Umbilical cord (tissue), 2 donors: ENCODE measurements around the gene UNC13C. TPM values are rescaled to one million over a fixed set of nuclear protein-coding genes. Genes with fewer than 3 reads are reported as not detected.
"Not testable (repeated sequence)": the region's sequence is repeated elsewhere in the genome, so short reads cannot be mapped to it uniquely, and the experiment has no call there.

Experiments used
- DNase-seq: peaks from one replicate; pipeline ENCODE4 v3.0.0-alpha.2; 2015; ENCODE audit warnings: low spot score
- total RNA-seq: library from RNA; depleted of rRNA; stranded (reverse); fragments of >200 nt; gene quantifications from one replicate; pipeline ENCODE4 v1.2.3, GENCODE V29; 2014; ENCODE audit warnings: low replicate concordance; ENCODE audit not compliant: insufficient read depth

Gene UNC13C
- total RNA-seq, 1 donor from 2014 or later, result 20.0 TPM

DNA sequence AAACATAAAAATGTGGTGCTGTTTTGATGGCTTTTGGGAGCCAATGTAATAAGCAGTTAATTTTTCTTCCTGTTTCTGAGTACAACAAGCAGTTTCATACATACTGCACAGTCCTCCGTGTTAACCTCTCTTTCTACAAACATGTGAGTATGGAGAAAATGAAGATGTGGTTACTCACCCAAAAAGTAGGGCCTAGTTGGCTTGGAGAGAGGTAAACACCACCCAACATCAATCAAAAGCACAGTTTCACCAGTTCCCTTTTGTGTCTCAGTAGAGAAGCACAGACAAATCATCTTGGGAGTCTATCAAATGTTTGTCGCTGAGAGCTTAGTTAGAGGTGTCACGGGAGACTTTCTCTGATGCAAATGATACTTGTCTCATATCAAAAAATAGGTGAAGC, 320.2 kb downstream of the UNC13C start:
- no peak for DNase-seq

DNA sequence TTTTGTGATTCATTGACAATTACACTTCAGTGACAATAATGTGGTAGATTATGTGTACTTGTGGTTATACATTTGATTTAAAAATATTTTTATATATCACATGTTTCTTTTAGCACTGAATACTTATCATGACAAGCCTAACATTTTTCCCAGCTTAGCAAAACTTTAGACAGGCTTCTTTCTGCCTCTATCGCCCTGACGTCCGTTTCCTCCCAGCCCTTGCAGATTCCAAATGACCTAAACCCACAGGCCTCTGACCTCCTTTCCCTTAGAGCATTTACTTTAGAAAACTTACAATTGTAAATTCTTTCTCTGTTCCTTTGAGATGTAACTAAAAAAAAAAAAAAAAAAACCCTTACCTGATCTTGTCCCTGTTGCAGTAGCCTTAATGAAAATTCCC, 326.1 kb downstream of the UNC13C start:
- DNase-seq, result peak; percentile 62

DNA sequence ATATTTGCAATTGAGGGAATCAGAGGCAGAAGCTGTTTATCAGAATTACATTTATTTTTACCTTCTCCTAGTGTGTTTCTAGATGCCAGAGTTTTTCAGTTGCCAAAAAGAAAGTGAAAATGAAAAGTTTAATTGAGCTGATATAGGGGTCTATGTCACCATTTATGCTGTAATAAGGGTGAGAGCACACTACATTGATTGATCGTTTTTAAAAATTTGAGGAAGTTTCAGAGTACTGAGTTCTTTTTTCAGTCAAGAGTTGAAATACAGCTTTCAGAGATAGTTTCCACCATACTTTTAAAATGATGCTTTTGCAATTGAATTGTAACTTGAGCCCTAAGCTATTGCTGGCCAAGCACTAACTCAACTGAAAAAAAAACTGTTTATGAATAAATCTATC, 326.9 kb downstream of the UNC13C start:
- DNase-seq, result no peak

DNA sequence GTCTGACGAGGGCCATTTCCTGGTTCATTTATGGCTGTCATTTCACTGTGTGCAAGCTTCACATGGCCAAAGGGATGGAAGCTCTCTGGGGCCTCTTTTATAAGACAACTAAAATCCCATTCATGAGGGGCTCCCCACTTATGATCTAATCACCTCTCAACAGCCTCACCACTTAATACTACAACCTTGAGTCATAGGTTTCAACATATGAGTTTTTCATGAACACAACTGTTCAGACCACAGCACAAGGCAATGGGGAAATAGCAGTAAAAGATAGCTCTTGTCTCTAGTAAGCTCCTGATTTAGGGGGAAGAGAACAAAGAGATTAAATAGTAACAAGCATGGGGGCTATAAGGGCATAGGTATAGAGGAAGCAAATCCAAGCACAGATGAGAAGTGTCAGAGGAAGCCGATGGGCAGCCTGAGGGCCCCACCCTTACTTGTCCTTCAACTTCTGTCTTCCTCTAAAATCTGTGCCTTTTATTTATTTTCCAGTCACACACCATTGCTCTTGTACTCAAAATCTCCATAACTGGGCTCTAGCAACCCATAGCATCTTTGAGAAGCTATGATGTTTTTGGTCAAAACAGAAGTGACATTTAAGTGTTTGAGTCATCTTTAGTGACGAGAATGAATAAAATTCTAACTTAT, 329.1 kb downstream of the UNC13C start:
- peak; percentile 11 for DNase-seq

DNA sequence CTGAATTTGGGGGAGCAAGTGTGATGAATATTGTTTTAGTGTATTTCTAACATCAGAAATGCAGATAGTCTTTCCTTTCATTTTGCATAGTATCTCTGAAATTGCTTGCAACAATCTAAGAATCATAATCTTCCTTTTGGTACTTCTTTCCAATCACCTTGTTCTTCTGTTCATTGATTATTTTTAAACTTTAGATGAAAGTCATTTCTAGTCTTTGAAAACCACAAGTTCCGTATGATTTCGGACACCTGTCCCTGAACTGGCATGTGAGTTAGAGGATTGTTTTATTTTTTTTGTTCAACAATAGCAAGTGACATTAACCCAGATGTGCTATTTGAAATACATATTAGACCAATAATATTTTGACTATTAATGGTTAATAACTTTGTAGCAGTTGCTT, 329.7 kb downstream of the UNC13C start:
- no peak for DNase-seq

DNA sequence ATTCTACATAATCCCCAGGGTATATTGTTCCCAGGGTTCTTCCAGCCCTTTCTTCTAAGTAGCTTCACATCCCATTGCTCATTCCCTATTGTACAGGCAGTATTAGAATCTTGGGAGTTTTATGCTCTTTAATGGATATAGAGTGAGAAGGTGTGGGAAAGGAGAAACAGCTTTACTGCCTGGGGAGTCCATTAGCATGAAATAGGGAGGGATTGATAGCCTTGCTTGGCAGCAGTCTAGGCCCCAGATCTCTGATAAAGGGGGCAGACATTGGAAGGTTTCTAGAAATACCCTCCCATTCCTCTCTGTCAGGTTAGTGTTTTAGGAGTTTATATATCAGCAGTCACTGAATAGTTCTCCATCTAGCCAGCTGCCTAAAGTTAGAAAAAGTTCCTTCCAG, 334.3 kb downstream of the UNC13C start:
- DNase-seq, result no peak

DNA sequence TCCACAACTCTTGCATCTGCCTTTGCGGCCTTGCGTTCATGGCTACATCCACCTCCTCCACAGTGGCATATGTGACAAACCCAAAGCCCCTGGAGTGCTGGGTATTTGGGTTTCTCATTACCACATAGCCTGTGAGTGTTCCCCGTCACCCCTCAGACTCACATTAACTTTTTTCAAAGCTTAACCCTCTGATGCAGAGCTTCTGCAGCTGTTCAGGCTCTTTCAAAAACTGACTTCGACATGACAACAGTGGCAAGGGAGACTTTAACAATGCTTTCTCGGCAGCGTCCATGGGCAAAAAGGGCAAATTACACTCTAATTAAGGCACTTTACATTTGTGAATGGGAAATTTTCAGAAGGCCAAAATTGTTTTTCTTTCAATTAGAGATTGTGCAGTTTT, 343.2 kb downstream of the UNC13C start:
- no peak for DNase-seq

DNA sequence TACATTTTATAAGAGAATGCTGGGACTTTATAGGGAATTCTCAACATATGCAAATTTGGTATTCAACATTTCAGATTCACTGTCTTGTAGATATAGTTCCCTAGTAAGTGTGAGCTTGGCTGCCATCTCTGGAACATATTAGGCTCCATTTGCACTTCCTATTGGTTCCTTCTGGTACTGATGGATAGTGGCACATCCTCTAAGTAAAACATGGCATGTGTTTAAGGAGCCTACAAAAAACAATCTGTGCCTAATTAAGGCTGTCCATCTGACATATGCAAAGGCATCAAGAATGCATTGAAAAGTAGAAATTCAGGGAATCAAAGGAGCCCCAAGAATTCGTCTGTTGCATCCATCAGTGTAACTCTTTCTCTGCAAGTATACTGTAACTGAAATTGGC, 344.1 kb downstream of the UNC13C start:
- no peak for DNase-seq

DNA sequence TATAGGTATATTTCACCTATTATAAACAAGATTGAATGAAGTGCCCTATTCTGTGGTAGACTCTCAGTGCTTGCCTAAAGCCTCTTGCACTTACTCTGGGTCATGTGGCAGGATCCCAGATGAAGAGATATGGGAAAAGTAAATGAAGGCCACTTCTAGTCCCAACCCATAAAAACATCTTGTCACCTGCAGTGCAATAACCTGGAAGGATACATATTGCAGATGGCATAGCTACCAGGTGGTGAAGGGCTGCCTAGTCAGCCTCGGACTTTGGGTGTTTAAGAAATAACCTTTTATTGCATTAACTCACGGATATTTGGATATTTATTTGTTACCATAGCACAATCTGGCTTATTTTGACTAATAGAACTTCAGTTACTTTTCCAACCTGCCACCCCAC, 367.1 kb downstream of the UNC13C start:
- DNase-seq, result no peak

DNA sequence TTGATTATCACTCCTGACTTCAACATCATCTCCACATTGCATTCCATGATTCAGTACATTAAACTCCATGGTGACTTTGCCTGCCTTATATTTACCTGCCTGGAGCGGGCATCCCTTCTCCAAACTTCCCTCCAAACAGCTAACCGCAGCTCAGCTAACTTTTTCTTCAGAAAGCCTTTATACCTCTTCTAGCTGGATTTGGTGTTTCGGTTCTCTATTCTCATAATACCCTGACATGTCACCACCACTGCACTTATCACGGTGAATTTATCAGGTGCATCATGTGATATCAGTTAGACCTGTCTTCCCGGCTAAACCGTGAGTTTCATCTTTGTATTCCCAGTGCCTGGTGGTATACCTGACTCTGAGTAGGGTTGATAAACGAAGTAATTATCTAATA, 367.6 kb downstream of the UNC13C start:
- no peak for DNase-seq

DNA sequence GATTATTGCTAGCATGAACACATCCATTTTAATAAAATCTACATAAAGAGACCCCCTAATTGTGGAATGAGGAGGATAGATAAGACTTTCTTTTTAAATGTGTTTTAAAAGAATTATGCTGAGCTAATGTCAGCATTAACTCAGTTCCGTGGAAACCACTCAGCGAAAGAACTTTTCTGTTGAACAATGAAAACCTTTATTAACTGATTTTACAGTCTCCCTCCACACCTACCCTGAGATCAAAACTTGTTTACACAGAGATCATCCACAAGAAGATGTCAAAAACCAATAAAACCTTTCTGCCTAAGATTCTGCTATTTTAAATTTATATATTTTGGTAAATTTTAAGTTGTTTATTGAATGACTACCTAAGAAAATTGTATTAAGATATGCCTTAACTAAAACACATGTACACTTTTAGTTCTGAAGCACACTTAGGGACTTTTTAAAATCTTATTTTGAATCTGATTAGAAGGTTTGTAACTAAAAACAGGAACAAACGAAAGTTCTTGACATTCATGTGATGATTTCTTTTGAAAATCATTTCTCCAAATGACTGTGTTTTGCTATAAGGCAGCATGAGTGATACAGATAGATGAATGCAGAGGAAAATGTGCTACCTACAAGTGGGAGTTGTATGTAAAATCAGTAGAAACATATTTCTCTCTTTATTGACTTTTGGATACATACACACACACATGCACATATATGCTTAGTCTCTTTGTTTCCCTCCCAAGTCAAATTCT, 369.0 kb downstream of the UNC13C start:
- no peak for DNase-seq

DNA sequence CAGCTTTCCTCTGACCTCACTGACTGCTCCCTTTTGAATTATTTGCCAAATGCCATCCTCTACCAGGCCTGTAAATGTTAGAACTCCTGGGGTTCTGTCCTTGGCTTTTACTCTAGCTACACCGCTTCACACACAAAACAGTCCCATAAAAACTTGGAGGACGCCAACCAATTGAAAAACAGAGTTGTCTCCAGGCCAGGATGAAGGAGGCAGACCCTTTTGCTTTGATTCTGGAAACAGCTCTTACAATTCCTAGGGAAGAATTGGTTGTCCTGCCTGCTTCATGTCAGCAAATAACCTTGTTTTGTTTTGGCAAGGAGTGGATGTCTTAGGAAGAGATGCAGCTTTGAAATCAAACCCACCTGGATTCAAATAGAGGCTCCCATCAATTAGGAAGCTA, 375.5 kb downstream of the UNC13C start:
- DNase-seq, result no peak

DNA sequence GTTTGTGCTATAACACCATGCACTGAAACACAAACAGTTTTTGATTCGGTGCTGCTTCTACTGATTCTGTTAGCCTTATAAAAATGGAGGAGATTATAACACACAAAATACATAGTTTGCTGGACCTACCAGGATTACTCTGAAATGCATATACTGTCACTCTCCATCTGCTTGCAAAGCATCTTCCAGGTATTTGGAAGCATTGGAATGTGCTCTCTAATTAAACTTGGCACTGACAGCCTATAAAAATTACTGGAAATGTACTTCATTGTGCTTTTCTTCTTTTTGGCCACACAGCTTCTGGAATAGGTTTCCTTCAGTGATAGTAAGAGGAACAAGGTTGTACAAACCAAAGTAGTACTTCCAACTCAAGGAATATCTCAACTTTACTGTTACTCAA, 376.1 kb downstream of the UNC13C start:
- no peak for DNase-seq

DNA sequence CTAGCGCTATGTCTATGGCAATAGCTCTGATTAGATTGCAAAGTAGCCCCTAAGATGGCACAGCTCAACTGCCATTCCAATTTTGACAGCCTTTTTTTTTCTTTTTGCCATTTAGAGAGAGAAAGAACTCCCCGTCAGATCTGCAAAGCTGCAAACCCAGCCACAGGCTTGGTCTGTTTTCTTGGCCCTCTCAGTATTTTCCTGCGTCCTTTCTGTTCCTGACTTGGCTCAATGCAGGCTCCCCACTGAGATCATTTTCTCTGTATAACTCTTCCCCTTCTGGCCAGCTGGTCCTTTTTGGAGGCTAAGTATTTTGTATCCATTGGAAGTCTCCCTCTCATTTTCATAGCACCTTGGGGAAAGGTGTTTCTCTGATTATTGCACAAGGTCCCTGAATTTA, 386.7 kb downstream of the UNC13C start:
- DNase-seq, result no peak

DNA sequence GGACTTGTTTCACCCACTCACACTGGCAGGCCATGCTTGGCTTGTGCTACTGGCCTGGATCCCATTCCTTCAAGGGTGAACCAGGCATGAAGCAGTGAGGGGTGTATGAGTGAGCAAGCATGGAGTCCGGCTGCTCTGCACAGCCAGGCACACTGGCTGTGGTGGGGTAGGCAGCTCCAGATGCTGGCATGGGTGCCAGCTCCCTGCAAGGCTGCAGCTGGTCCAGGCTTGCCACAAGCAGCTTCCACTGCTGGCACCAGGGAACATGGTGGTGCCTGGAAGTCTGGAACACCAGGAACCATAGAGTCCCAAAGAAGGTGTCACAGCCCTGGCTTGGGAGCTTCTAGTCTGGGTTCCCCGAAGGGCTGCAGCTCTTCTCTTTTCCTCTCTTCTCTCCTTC, 395.1 kb downstream of the UNC13C start:
- DNase-seq, result no peak

DNA sequence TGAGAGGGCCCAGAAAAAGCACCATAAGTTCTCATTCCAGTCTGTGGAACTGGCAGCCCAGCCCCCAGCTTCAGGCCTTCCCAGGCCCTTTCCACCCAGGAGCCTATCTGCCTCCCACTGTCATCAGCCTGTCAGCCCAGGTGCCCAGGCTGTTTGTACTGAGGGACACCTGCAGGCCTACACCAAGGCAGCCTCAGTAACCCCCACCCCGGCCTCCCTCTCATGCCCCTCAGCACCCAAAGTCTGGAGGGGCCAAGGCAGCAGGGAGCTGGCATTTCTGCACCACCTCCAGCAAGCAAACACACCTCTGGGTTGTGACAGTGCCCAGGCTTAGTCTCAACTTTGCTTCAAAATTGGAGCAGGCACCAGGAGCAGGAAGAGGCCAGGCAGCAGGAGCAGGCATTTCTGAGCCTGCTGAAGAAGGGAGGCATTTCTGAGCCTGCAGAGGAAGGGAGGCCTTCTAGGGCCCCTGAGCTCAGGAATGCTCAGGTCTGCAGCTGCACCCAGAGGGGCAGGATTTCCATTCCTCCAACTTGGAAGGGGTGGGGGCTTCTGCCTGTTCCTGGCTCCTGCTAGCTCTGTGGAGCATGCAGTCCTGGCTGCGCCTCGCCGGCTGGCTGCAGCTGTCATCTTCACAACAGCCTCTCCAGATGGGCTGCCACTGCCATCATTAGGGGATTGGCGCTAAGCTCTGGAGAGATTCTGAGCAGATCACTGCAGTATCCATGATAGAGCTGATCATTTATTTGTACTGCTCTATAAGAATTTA, 396.1 kb downstream of the UNC13C start:
- no peak for DNase-seq

DNA sequence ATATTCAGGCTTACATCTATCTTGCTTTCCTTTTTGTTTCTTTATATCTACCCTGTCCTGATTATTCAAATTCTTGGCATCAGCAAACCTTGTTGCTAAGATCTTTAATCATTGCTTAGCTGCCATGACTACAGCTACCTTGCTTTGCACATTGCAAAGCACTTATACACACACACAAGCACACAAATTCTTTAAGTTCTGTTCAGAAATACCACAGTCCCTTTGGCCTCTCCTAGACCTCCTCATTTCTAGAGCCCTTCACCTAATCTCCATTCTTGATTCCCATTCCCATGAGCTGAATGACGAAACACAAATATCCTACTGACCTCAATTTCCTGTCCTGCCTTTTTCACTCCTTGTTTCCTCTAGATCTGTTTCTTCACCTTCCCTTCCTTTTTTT, 409.6 kb downstream of the UNC13C start:
- no peak for DNase-seq

DNA sequence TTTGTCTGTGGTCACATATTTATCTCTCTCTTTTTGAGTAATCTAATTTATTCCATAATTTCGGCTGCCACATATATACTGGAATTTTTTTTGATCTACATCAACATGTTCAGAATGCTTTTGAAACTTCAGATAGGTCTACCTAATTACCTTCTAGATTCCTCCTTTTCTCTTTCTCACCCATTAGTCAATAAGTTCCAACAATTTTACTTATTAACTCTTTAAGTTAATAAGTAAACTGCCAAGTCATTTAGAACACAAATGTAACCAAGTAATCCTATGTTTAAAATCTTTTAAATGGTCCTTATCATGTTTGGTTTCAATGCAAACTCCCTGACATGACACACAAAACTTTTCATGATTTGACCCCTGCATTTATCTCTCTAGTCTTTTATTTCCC, 410.5 kb downstream of the UNC13C start:
- DNase-seq, result no peak

DNA sequence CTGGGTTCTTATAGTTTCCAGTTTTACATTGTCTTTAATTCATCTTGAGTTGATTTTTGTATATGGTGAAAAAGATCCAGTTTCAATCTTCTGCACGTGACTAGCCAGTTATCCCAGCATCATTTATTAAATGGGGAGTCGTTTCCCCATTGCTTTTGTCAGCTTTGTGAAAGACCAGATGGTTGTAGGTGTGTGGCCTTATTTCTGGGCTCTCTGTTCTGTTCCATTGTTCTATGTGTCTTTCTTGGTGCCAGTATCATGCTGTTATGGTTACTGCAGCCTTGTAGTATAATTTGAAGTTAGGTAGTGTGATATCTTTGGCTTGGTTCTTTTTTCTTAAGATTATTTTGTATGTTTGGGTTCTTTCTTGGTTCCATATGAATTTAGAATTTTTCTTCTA, 432.2 kb downstream of the UNC13C start:
- DNase-seq, result no peak

DNA sequence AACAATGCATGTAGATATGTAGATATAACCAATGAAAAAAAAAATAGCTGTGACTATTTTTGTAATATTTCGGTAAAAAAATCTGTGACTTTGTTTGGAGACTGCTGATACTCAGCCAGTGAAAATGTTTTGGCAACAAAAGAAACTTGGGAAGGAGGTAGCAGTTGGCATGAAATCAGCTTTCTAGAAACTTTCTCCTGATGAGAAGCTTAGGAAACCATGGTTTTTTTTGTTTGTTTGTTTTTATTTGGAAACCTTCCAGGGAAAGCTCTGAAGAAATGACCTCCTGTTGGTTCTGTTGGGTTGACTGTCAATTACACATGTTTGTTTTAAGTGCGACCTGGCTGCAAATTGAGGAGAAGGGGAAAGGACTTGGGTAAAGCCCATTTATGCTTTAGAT, 445.9 kb downstream of the UNC13C start:
- DNase-seq, result no peak

DNA sequence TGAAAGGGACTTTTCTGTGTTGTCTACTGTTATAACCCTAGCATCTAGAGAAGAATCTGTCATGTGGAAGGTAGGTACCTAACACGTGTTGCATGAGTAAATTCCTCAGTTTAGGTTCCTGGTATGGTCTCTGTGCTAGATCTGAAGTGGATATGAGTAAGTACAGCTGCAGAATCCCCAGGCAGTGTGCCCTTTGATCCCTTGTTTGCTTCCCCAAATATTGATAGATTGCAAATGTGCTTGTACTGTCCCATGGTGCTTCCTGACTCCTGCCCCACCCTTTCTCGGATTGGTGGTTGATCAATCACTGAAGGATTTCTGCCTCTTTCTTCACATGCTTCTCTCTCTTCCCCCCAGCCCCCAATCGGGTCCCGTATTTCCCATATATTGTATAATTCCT, 450.4 kb downstream of the UNC13C start:
- no peak for DNase-seq

DNA sequence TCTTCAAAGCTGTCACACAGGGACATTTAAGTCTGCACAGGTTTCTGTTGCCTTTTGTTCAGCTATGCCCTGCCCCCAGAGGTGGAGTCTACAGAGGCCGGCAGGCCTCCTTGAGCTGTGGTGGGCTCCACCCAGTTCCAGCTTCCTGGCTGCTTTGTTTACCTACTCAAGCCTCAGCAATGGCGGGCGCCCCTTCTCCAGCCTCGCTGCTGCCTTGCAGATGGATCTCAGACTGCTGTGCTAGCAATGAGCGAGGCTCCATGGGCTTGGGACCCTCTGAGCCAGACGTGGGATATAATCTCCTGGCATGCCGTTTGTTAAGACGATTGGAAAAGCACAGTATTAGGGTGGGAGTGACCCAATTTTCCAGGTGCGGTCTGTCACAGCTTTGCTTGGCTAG, 472.0 kb downstream of the UNC13C start:
- DNase-seq, result not testable (repeated sequence)

DNA sequence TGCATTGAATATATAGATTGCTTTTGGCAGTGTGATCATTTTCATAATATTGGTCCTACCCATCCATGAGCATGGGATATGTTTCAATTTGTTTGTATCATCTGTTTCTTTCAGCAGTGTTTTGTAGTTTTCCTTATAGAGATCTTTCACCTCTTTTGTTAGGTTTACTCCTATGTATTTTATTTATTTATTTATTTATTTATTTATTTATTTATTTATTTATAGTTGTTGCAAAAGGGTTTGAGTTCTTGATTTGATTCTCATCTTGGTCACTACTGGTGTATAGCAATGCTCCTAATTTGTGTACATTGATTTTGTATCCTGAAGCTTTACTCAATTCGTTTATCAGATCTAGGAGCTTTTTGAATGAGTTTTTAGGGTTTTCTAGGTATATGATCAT, 478.2 kb downstream of the UNC13C start:
- DNase-seq, result no peak
